Measurements from ENCODE around the gene FBXO42.
A peak's percentile ranks its signal among the peaks of the same experiment; 100 is the strongest.

FBXO42 gene

DNA sequence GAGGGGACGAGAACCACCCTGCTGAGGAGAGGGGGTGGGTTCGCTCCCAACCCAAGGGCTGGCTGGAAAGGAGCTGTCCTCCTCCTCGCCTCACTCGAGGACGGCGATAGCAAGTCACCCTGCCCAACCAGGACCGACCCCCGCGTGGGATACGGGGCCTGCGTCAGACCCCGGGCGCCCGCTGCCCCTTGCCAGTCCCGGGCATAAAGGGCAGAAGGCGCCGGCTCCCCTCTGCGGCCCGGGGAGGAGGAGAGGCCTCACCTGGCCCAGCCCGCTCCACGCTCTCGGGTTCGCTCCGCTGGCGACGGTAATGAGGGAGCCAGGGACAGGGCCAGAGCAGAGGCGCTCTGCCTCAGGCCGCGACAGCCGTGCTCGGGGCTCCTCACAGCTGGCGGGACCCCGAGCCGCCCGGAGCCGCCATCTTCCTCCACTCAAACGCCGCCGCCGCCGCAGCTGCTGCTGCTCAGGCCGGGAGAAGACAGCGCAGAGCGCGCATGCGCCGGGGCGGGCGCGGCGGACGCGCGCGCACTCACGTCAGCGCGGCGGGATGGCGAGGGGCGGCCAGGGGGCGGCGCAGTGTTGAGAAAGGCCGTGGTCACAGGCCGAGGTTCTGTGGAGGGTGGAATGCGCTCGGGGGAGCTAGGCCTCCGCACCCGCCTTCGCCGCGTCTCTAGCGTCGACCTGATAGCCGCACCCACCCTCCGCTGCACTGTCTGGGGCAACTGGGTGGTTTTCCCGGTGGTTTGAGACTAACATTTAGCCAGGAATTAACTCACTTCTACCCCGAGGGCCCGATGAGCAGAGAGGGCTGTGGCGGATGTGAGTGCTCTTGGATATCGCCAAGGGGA lies at the start of gene FBXO42:
Gene FBXO42, minus strand, starts transcription at position 487 of the 848 bp plus-strand sequence. CDS start 37,062 bp downstream, outside the sequence.
- peak; percentile 95 for DNase-seq

DNA sequence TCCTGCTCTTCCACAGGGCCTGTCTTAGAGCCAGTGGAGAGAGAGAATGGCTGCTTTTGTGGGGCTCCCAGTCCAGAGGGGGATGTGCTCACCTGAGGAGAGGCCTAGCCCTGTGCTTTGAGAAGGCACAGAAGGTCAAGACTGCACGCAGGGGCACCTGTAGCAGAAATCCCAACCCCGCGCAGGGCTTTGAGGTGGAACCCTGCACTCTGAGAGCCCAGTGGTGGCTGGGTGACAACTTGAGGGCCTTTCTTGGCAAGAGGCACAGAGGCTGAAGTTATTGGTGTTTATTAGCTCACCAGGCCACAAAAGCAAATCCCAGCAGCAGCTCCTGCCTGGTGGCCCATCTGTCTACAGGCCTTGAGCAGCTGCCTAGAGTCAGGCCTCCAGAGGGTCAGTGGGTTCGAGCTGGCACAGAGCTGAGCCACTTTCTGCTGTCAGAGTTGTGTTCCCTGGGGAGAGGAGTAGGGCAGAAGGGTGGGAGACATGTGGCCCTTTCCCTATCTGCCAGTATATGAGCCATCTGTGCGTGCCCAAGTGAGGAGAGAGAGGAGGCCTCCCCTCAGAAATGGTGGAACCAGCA lies 46.2 kb upstream of the FBXO42 start:
- no peak for DNase-seq

DNA sequence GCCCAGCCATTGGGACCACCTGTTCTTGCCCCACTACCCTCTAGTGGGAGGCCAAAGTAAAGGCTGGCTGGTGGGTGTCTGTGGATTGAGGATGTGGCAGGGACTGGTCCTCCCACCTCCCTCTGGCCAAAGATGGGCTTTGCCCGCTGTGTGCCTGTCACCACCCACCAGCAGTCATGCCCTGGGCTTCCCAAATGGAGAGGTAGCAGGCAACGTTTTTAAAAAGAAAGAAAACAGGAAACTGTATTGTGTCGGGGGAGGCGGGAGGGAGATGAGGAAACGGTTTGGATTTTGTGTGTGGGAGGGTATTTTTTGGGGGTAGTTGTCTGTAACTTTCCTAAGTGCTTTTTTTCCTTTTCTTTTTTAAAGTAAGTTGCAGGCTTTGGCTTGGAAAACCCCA lies 44.8 kb upstream of the FBXO42 start:
- DNase-seq, result no peak

DNA sequence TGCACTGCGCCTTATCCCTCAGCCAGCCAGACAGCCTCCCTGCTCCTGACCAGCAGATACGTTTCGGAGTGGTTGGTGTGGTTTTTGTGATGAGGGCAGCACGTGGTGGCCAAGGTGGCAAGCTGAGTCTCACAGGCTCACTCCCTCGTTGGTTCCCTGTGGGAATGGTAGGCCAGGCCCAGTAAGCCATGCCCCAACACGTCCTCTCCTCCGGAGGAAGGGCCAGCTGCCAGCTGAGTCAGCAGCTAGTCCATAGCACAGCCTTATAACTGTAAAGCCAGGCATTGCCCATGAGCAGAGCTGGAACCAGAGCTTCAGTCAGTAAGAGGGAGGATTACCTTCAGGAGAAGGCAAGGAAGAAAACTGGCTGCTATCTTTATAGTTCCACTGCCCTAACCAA lies 44.3 kb upstream of the FBXO42 start:
- no peak for DNase-seq

DNA sequence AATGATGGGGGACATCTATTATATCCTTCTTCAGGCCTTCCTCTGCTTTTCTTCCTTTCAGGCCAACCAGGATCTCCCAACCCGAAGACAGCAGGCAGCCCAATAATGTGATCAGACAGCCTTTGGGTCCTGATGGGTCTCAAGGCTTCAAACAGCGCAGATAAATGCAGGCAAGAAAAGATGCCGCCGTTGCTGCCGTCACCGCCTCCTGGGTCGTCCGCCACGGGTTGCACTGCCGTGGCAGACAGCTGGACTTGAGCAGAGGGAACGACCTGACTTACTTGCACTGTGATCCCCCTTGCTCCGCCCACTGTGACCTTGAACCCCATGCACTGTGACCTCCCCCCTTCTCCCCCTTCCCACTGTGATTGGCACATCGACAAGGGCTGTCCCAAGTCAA lies 42.7 kb upstream of the FBXO42 start:
- no peak for DNase-seq

DNA sequence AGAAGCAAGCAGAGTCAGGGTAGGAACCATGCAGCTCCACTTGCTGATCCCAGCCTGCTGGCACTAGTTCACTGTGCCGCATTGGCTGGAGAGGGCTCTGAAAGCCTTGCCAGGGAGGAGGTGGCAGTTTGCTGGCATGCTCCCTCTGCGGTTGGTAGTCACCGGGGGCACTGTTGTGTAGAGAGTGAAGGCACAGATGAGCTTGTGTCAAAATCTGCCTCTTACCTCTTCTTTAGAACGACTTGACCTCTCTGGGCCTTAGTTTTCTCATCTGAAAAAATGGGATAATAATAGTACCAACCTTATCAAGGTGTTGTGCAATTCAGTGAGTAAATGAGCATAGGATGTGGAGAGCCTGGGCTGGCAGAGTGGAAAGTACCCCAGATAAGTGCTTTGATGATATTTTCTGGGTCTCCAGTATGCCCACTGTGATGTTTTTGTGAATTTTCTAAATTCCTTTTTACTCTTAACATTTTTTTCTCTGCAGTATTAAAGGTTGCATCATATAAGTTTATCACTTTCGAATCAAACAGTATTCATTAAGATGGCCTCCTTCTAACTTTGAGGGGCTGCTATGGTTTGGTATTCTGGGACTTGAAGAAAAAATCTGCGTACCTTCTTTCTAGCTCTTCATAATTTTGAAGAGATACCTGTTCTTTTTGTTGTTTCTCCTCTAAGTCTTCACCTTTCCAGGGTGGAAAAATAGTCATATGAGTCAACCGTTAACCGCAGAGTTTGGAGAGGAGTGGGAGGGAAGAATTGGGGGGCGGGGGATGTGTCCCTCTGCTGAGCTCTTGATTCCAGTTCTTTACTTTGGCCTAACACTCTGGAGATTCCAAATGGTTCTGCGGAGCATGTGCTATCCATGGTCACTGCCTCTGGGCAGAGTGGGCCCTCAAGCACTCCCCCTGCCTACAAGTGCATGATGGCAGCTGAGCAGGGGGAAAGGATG lies 41.6 kb upstream of the FBXO42 start:
- no peak for DNase-seq

DNA sequence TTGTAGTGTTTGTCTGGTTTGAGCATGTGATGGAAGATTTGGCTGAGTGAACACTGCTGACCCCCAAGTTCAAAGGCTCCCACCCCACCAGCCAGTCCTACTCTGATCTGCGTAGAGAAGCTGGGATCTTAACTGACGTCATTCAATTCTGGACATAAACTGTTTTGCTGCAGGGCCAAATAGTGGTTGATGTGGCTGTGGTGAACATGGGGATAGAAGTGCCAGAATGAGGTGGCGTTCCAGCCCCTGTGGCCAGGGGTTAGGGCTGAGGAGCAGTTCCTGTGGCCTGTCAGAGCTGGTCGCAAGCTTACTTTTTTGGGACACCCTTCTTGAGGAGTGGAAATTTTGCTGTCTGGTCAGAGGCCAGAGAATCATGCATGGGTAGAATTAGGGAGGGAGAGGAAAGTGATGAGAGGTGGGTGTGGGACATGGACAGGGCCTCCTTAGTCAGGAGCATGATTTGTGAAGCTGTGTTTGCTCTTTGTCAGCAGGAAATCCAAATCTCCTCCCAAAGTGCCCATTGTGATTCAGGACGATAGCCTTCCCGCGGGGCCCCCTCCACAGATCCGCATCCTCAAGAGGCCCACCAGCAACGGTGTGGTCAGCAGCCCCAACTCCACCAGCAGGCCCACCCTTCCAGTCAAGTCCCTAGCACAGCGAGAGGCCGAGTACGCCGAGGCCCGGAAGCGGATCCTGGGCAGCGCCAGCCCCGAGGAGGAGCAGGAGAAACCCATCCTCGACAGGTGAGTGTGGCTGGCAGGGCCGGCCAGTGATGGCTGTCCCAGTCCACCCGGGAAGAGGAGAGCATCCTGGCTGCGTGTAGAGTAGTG lies 40.7 kb upstream of the FBXO42 start:
- DNase-seq, result no peak

DNA sequence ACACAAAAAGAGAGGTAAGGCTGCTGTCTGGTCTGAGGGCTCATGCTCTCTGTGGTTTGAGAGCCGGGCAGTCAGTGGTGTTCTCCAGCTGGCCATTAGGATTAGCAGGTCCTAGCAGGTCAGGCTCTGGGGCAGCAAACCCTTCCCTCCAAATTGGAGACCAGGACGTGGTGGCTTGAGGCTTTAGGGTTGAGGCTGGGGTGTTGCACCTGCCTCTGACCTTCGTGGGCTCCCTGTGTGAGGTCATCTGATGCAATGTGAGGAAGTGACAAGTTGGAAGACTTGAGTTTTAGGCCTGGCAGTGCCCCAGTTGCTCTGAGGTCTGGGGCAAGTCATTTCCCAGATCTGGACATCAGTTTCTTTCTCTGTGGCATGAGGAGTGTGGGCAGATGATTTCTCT lies 39.1 kb upstream of the FBXO42 start:
- no peak for DNase-seq

DNA sequence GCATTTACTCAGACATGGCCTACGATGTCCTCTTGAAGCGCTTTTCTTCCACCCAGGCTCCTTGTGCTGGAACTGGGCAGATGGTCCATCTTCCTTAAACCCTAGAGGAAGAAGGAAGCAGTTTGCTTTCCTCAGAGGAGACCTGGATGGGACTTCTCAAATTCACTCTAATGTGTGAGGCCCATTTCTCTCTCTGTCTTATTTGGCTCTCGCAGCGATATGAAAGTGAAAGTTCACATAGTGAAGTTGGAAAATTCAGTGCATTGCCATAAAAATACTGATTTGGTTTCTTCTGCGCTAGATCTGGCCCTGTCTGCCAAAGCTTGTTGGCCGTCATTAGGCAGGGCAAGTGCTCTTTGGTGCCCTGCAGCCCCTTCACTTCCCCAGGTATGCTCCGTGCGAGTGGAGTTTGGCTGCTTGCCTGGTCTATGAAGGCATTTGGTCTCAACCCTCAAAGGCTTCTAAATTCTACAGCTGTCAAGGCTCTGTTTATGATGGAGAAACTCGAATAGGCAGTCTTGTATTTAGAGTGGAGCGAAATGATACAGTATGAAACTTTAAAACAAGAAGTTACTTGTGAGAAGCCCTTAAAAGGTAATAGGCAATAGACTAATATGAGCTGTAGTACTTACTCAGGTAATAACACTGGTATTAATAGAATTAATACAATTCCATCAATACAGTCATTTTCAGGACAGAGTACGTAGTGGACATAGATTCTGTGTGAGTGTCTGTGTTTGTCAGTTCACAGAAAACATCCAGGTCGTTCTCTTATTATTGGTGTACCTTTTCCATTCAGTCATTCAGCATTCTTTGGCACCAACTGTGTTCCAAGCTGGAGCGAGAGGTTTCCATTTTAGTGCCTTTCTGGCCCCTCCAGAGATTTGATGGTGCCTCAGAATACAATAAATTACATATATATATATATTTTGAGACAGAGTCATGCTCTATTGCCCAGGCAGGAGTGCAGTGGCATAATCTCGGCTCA lies 35.2 kb upstream of the FBXO42 start:
- no peak for DNase-seq

DNA sequence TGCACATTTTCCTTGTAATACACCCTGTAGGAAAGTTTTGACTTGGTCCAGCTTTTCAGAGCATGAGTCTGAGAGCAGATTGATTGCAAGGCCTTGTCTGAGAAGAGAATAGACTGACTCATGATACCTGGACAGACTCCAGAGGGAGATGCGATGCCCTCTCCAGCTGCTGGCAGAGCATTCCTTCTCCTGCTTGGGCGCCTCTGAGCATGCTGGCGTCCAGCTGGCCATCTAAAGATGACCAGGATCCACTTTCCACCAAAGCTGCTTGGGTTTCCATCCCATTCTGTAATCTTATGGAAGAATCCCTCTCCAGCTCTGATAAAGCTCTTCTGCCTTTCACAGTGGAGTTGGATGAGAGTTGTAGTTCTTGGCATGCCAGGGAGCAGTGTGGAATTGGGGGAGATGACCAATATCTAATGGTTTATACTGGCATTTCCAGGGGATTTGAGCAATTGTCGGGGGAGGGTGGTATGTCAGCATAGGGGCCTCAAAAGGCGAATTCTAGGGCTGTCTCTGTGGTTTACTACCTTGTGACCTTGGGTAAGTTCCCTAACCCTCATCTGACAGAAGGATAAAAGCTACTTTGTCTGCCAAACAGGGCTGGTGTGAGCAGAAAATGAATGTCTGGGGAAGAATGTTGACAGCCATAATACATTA lies 34.3 kb upstream of the FBXO42 start:
- no peak for DNase-seq

DNA sequence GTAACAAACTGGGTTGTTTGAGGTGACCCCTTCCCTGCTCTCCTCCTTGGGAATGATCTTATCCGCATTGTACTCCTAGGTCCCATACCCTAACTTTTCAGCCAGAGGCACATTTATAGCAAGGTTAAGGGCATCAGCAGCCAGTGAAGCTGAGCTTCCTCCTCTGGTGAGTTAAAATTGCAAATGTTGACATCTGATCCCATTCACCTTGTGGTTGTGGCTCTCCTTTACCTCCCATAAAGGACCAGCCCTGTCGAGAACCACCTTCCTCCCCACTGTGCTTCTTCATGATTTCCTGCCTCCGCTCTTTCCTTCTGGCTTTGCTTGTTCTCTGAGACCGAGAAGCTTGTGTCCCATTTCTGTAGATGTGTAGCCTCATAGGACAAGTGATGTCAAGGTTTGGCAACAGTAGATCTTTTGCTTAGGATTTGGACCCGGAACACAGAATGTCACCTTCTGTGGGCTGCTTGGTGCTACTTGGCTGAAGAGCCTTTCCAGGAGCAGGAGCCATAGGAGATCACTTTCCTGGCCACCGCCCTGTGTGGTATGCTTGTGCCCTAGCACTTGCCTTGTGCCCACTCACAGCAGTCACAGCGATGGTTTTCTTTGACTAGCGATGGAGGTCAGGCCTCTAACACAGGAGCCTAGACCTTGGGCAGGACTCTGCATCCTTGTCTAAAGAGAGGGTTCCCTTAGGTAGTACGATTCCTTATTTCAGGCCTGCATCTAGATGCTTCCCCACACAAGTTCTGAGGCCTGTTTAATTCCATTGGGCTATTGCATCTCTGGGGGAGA lies 33.6 kb upstream of the FBXO42 start:
- no peak for DNase-seq

DNA sequence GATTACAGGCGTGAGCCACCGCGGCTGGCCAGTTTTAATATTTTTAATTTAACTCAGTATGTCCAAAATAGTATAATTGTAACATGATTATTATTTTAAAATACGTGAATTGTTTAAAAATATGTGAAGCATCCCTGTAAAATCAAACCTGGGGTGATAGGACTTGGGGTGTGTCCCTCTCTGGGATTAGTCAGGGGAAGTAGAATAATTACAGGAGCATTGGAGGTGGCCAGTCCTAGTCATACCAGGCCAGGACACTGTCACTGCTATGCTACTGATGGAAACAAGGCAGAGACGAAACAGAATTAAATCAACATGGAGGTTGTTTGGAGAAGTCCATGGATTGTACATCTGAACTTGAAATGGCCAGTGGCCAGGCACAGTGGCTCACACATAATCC lies 31.6 kb upstream of the FBXO42 start:
- DNase-seq, result no peak

DNA sequence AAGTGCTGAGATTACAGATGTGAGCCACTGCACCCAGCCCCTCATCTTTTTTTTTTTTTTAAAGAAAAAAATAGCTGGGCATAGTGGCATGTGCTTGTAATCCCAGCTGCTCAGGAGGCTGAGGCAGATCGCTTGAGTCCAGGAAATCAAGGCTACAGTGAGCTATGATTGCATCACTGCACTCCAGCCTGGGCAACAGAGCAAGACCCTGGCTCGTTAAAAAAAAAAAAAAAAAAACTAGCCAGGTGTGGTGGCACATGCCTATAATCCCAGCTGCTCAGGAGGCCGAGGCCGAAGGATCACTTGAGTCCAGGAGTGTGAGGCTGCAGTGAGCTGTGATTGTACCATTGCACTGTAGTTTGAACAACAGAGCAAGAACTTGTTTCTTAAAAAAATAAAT lies 28.6 kb upstream of the FBXO42 start:
- no peak for DNase-seq

DNA sequence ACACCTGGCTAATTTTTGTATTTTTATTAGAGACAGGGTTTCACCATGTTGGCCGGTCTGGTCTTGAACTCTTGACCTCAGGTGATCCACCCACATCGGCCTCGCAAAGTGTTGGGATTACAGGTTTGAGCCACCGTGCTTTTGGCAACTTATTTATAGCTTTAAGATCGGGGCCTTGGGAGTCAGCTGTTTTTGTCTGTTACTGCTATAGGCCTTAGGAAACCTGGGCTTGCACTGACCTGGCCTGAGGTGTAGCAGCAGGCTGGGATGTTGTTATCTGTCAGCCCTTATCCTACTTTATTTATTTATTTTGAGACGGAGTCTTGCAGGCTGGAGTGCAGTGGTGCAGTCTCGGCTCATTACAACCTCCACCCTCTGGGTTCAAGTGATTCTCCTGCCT lies 26.2 kb upstream of the FBXO42 start:
- DNase-seq, result no peak

DNA sequence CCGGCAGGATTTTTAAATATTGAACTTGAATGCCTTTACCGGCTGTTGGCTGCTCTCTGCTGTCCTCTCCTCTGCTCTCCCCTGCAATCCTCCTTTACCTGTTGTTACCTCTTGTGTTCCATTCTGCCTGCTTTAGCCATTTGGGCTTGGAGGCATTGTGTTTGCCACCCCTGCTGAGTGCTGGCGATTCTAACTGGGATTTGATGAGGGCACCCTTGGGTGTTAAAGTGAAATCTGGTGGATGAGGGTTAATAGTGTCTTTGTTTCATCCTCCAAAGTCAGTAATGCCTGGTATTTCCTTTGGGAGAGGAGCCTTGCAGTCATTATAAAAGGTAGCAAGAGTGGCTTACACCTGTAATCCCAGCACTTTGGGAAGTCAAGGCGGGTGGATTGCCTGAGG lies 24.7 kb upstream of the FBXO42 start:
- no peak for DNase-seq

DNA sequence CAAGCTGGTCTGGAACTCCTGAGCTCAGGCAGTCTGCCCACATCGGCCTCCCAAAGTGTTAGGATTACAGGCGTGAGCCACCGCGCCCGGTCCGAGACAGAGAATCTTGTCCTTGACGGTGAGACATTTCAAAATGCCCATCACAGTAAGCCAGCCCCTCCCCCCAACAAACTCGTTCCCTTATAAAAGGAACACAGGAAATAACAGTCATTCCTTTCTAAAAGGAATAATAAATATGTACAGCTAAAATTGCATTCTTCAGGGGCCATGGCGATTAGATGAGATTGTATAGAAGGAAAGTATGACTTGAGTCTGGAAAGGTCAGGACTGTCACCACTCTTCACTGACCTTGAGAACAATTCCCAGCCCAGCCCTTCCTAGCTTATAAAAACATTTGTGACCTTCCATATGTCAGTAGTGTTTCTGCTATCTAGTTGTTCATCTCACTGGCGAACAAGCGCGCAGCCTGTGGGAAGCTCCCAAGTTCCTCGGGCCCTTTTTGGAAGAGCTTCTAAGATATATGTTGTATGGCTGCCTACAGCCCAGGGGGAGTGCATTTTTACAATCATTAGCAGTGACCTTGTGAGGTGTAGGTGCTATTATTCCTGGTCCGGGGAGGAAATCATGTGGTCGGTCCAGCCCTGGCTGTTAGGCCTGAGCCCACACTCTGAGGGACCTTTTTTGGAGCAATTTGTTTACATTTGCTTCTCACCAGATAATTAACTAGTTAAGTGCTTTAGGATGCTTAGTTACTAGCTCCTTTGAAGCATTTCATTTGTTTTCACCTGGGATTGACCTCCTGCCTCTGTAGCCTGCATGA lies 23.5 kb upstream of the FBXO42 start:
- DNase-seq, result no peak

DNA sequence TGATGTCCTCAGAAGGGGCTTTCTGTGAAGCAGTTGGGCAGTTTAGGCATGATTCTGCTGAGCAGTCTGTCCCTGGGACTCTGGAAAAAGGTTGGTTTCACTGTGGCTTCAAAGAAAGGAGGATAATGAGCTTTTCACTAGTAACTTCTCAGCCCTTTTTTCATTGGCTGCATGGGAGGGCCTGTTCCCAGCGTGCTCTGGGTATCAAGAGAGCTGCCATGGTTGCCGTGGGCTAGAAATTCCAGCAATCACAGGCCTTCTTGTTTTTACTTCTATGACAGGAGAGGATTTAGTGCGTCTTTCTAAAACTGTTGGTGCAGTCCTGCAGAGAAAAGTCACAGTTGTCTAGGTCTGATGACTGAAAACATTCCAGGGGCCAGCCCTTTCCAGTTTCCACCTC lies 22.0 kb upstream of the FBXO42 start:
- DNase-seq, result no peak

DNA sequence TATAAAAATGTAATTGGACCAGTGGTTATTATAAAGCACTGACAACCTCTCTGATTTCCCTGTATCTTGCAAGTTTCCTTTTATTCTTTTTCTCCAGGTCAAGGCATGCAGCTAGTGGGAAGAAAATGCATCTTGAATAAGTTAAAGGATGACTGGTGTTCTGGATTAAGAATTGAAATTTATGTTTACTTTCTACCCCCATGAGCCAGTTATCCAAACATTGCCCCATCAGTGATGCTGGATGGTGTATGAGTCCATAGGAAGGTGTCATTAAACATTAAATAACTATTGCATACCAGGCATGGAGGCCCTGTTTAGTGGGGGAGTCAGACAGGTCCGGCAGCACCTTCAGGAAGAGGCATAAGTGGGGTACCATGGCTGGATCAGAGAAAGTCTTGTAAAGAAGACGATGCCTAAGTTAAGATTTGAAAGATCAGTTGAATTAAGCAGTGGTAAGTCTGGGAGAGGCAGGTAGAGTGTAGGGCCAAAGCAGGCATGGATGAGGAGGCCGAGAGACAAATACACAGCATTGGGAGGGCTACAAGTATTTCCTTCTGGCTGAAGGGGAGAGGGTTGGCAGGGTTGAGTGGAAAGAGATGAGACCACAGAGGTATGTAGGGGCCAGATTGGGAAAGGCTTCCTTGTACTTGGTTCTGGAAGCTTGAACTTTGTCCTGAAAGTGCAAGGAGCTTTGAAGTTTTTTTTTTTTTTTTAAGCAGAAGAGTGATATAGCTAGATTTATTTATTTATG lies 20.4 kb upstream of the FBXO42 start:
- no peak for DNase-seq
